Measurements from ENCODE around the gene DNAJC15. TPM values are rescaled to one million over a fixed set of nuclear protein-coding genes. Genes with fewer than 3 reads are reported as not detected.

The DNAJC15 gene
- total RNA-seq, 1 experiment from 2014 or later = 10.8 TPM

DNA sequence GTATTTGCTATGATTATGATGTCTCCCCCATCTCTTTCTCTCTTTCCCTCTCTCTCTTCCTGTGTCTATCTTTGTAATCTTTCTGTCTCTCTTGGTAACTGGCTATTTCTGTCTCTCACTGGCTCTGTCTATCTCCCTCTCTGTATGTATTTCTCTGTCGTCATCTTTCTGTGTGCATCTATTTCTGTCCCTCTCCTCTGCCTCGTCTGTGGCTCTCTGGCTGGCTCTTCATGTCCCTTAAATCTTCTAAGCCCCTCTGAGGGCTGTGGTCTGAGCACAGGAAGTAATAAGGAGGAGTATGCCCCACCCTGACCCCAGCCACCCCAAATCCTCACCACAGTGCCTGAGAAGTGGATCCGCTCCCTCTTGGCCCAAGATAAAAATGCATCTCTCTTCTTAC is 104.4 kb downstream of the DNAJC15 start:
- H3K79me2 ChIP-seq (ENCODE audit: insufficient read depth, low read length) = no peaks in the 10 kb centered on the region
- ATAC-seq (no peak), DNase-seq (ENCODE audit: low read depth, low spot score) (no peak)
- H3K9ac ChIP-seq (ENCODE audit: low read length) = no peak overlapping the region
- ChIA-PET RAD21 (ENCODE audit: low non-redundant PET in 1 of 2, low total read pairs in 2 of 2, uncharacterized antibody in 2 of 2, unreplicated experiment in 2 of 2) (no interaction called here), CTCF (no interaction called here), POLR2A (no interaction called here)
- BruUV-seq (replicated peaks) = no TSS peak
- no peak overlapping the region for H3K27ac ChIP-seq (ENCODE audit: low read depth, low read length)
- H4K20me1 ChIP-seq (ENCODE audit: insufficient read depth) = no peaks in the 10 kb centered on the region
- H3K4me1 ChIP-seq (ENCODE audit: control insufficient read depth in 1 of 2, insufficient read depth in 2 of 2, low read length in 2 of 2) = peaks cover 3 to 8% of the 10 kb centered on the region in 2 experiments; a peak in 2 of 4 replicates
- H3K27me3 ChIP-seq (ENCODE audit: insufficient read depth, low read length) = peaks cover 17% of the 10 kb centered on the region
- H3K36me3 ChIP-seq (ENCODE audit: control insufficient read depth in 1 of 2, insufficient read depth in 2 of 2, low read length in 2 of 2) = no peaks in the 10 kb centered on the region
- no peak overlapping the region for H3K4me2 ChIP-seq (ENCODE audit: low read length)
- no peaks in the 10 kb centered on the region for H3K9me3 ChIP-seq (ENCODE audit: control insufficient read depth in 1 of 2, insufficient read depth in 1 of 2, low read depth in 1 of 2, low read length in 2 of 2)
- no peak overlapping the region for H3K4me3 ChIP-seq (replicated peaks in 1 of 2; ENCODE audit: low read depth in 1 of 2, low read length in 2 of 2)
- H3K9me2 ChIP-seq (ENCODE audit: insufficient read depth) = no peaks in the 10 kb centered on the region
- intact Hi-C loops (cut with micrococcal nuclease) = no loop called here
- H2AFZ ChIP-seq (ENCODE audit: low read depth, low read length, poor library complexity, severe bottlenecking) = no peak overlapping the region
- TF ChIP-seq CBX3 (IDR thresholded peaks at IDR 0.05; ENCODE audit: low read depth) (no peak), POLR2A (IDR thresholded peaks at IDR 0.05; ENCODE audit: borderline replicate concordance, extremely low read depth, insufficient read depth, insufficient read length) (no peak), CEBPB (IDR thresholded peaks at IDR 0.05; ENCODE audit: low read depth) (no peak), ZFX (IDR thresholded peaks at IDR 0.05) (no peak), EZH2 (IDR thresholded peaks at IDR 0.05) (no peak), SRF (IDR thresholded peaks at IDR 0.05; ENCODE audit: low read depth) (no peak), ZBTB33 (IDR thresholded peaks at IDR 0.05; ENCODE audit: extremely low read depth, insufficient replicate concordance, low read length) (no peak), SIN3A (IDR thresholded peaks at IDR 0.05; ENCODE audit: low read depth) (no peak), ZNF274 (IDR thresholded peaks at IDR 0.05; ENCODE audit: low read depth, low read length) (no peak), TCF7L2 (IDR thresholded peaks at IDR 0.05; ENCODE audit: borderline replicate concordance, extremely low read depth, insufficient read depth, insufficient read length) (no peak), POLR2AphosphoS5 (IDR thresholded peaks at IDR 0.05; ENCODE audit: low read depth, low read length) (no peak), RAD21 (IDR thresholded peaks at IDR 0.05; ENCODE audit: low read depth) (no peak), EZH2phosphoT487 (IDR thresholded peaks at IDR 0.05; ENCODE audit: borderline replicate concordance) (no peak), EGR1 (IDR thresholded peaks at IDR 0.05; ENCODE audit: low read depth) (no peak), JUND (IDR thresholded peaks at IDR 0.05) (no peak), FOSL1 (IDR thresholded peaks at IDR 0.05; ENCODE audit: low read depth) (no peak)
- TF ChIP-seq, protein P1, sequence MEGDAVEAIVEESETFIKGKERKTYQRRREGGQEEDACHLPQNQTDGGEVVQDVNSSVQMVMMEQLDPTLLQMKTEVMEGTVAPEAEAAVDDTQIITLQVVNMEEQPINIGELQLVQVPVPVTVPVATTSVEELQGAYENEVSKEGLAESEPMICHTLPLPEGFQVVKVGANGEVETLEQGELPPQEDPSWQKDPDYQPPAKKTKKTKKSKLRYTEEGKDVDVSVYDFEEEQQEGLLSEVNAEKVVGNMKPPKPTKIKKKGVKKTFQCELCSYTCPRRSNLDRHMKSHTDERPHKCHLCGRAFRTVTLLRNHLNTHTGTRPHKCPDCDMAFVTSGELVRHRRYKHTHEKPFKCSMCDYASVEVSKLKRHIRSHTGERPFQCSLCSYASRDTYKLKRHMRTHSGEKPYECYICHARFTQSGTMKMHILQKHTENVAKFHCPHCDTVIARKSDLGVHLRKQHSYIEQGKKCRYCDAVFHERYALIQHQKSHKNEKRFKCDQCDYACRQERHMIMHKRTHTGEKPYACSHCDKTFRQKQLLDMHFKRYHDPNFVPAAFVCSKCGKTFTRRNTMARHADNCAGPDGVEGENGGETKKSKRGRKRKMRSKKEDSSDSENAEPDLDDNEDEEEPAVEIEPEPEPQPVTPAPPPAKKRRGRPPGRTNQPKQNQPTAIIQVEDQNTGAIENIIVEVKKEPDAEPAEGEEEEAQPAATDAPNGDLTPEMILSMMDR (IDR thresholded peaks at IDR 0.05 in 2 of 3, conservative IDR thresholded peaks at IDR 0.05 in 1 of 3; ENCODE audit: borderline replicate concordance in 1 of 3, insufficient read depth in 1 of 3, low read depth in 2 of 3, low read length in 2 of 3) = no peak
- TF ChIP-seq, protein P2, sequence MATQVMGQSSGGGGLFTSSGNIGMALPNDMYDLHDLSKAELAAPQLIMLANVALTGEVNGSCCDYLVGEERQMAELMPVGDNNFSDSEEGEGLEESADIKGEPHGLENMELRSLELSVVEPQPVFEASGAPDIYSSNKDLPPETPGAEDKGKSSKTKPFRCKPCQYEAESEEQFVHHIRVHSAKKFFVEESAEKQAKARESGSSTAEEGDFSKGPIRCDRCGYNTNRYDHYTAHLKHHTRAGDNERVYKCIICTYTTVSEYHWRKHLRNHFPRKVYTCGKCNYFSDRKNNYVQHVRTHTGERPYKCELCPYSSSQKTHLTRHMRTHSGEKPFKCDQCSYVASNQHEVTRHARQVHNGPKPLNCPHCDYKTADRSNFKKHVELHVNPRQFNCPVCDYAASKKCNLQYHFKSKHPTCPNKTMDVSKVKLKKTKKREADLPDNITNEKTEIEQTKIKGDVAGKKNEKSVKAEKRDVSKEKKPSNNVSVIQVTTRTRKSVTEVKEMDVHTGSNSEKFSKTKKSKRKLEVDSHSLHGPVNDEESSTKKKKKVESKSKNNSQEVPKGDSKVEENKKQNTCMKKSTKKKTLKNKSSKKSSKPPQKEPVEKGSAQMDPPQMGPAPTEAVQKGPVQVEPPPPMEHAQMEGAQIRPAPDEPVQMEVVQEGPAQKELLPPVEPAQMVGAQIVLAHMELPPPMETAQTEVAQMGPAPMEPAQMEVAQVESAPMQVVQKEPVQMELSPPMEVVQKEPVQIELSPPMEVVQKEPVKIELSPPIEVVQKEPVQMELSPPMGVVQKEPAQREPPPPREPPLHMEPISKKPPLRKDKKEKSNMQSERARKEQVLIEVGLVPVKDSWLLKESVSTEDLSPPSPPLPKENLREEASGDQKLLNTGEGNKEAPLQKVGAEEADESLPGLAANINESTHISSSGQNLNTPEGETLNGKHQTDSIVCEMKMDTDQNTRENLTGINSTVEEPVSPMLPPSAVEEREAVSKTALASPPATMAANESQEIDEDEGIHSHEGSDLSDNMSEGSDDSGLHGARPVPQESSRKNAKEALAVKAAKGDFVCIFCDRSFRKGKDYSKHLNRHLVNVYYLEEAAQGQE (IDR thresholded peaks at IDR 0.05; ENCODE audit: low read depth) = no peak
- TF ChIP-seq, protein P3, sequence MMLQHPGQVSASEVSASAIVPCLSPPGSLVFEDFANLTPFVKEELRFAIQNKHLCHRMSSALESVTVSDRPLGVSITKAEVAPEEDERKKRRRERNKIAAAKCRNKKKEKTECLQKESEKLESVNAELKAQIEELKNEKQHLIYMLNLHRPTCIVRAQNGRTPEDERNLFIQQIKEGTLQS (IDR thresholded peaks at IDR 0.05) = no peak

Data from HCT116 (cell line).